ENCODE measurements around the gene SMYD3.

- TF ChIP-seq RFX5 (IDR thresholded peaks at IDR 0.05) (no peak), CTCF (IDR thresholded peaks at IDR 0.05) (no peak), FOSL2 (IDR thresholded peaks at IDR 0.05) (no peak), FOSL2 (CRISPR knock-in tag; IDR thresholded peaks at IDR 0.05) (no peak), PHF8 (IDR thresholded peaks at IDR 0.05; ENCODE audit: borderline replicate concordance, low read depth) (no peak), JUNB (IDR thresholded peaks at IDR 0.05) (no peak)
Observed at GRCh38 chr1:246518456-246519205, 11.6 kb upstream of the SMYD3 start.
